NT2/D1 (cell line): ENCODE measurements around the gene MYCBPAP.

Experiments used
- YY1 ChIP-seq: IDR thresholded peaks from 2 replicates; pipeline ENCODE4 v1.6.1; 2011; ENCODE audit not compliant: insufficient read length, insufficient read depth
- ZNF274 ChIP-seq: IDR thresholded peaks from 2 replicates; pipeline ENCODE4 v1.6.1; 2011; ENCODE audit warnings: mild to moderate bottlenecking, low read depth, low read length

GRCh38 chr17:50577451-50577954 lies 69.3 kb downstream of the MYCBPAP start:
- TF ChIP-seq YY1 (no peak), ZNF274 (no peak)
